ENCODE data around the gene DDI1.

Gene DDI1

DNA sequence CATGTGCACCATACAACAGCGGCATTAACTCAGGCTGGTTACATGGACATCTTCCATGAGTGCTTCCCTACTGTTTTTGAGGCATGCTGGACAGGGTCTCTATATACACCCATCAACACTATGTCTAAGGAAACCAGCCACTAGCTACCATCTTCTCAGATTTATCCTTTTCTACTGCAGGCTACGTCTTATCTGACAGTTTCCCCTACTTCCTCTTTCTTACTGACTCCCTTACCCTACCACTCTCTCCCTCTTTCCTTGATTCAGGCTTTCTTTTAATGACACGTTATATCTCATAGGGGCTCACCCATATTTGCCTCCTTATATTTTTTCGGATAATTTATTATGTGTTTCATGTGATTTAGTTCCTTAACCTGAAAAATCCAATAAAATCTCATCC, 41.8 kb downstream of the DDI1 start:
- DNase-seq (ENCODE audit: low read depth in 2 of 2): no peak

DNA sequence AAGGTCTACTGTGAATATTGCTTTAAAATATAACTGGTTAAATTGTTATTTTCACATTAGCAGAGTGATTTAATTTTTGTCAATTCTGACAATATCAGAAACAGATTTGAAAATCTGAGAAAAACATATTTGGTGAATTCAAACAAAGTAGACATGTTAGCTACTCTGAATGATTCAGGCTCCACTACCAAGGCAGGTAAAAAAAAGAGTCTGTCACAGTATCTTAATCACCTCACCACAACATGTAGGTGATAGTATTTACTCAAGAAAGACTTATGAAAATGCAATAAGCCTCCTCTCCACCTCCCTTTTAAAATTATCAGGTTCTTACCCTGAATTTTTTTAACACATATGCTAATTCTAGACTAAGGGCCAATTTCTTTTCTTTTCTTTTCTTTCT, 42.6 kb downstream of the DDI1 start:
- DNase-seq (ENCODE audit: low read depth in 2 of 2): no peak

DNA sequence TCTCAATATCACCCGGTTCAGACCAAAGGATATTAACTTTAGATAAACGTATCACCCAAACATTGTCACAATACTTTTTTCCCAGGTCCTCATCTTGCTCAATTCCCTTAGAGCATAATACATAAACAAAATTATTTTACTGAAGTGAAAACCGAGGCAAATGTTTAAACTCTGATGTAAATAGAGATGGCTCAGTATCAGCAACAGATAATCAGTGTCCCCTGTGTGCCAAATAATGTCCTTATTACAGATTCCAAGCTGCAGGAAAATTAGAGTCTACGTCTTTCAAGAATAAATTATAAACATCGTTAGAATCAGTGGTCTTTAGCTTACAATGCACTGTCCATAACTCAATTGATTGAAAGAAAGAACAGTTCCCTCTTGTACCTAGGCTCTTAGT, 50.2 kb downstream of the DDI1 start:
- DNase-seq (ENCODE audit: low read depth in 2 of 2): no peak
